GM21786 (cell line): Measurements from ENCODE around the gene ADAM10.

ENCODE experiments used
- ATAC-seq: cut with Tn5 transposase; IDR thresholded peaks from one replicate; pipeline ENCODE4 v1.9.1; 2021; ENCODE audit not compliant: unreplicated experiment

The ADAM10 gene

DNA sequence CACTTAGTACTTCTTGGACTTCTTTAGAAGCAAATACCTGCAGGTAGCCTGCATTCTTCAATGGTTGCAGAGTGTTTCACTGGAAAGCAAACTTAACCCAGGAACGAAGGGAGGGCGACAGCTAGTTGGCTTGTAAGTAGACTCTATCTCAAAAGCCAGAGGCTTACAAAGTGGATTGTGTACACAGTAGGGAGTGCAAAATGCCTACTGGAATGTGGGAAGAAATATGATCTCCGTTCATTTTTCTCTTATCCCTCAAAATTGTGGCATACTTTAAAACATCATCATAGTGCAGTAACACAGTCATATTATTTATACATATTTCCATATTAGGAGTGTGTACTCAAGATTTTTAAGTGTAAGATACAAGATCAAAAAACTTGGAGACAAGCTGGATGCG is 162.0 kb downstream of the ADAM10 start:
- ATAC-seq: no peak

DNA sequence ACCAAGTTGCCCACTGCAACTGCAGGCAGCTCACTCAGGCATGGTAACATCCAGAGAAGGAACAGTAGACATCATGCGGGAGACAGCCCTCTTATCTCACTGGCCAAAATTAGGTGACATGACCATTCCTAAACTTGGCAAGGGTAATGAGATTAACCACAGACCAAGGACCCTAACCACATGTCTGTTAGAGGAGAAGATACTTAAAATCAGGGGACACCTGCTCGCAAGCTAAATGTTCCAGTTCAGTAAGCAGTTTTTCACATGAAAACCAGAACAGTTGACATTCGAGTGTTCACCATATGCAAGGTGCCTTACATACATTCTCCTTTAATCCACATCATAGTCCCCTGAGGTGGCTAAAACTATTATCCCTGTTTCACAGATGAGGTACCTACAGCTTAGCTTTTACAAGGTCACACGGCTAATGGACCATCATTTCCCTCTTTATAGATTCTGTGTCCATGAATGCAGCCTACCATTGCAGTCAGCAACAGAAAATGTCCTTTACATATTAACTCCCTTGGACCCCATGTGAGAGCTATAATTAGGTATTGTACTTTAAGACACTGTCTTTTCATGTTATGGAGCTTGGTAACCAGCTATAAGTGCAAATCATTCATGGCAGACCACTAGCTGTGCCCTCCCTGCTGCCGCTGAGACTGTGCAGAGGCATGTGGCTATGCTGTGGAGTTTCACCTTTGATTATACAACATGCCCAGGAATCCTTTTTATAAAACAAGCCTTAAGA is 163.6 kb downstream of the ADAM10 start:
- ATAC-seq: peak; percentile 57

DNA sequence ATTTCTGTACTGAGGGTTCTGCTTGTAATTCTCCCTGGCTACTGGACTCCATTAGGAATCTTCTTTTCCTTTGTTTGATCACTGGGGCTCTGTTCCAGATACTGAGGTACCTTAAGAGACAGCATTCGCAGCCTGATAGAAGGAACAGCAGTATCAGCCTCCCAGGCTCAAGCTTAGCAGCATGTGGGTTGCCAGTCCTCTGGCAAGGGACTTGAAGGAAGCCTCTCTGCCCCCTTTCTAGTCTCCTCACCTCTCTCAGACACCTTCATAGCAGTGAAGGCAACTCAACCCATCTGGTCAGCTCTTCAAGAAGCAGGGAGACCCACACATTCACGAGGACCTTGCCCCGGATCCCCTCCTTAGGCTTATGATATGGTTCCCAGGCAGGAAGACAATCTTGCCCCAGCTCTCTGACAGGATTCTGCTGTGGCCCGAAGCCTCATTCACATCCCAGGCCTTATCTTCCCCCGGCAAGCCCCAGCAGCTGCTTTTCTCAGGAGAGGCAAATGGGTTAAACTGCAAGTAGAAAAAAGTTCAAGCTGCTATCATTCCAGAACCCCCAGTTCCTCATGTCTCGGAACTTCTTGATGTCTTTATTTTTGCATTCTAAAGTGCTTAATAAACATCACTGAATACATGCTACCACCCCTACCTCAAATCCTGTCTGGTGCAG is 164.6 kb downstream of the ADAM10 start:
- ATAC-seq: no peak

DNA sequence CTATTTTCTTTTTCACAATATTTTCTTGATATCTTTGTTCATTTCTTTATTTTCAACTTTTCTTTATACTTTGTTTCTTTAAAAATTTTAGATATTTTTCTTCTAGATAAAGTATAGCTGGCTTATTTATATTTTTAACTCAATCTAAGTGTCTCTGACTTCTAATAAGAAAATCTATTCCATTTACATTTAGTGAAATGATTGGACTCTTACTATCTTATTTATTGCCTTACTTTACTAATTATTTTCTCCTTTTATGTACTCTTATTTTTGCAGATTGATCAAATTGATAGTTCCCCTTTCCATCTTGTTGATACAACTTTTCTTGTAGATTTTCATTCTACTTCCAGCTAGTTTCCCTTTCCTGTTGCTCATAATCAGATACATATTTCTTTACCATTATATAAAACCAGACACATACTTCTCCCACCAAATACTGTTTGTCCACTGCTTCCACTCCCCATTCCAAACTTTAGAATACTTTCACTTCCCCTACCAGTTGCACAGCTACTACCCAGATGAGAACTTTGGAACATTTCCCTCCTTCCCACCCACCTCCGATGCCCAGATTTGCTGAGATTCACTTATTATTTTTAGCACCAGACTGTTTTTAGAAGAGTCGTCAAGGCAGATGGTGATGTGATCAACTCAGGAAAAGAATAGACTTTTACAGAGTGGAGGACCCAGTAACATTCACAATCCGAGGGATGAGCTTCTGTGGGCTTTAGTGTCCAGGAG is 166.2 kb downstream of the ADAM10 start:
- no peak for ATAC-seq

DNA sequence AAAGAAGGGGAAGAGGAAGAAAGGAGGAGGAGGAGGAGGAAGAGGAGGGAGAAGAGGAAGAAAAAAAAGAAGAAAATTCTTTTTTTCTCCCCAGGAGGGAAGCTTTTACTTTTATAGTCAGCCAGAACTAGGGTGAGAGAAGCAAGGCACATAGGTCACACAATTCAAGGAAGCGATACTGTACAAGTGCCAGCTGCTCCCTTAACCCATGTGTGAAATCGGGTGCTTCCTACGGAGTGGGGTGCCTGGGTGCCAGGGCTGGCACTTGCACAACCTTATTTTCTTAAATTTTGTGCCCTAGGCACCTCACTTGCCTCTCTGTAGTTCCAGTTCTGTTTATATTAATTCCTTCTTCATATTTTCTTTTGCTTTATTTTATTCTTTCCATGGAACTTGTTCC is 167.3 kb downstream of the ADAM10 start:
- ATAC-seq: no peak

DNA sequence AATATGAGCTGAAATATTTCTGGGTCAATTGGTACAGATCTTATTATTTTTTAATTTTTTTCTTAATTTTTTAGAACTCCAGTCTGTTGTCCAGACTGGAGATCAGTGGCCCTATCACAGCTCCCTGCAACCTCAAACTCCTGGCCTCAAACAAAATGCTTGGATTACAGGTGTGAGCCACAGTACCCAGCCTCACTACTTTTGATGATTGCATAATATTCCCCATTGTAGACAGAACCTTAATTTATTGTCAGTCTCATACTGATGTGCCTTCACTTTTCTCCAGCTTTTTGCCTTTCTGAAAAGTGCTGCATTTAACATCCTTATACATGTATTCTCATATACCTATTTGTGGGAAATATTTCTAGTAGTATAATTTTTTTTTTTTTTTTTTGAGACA is 172.8 kb downstream of the ADAM10 start:
- no peak for ATAC-seq

DNA sequence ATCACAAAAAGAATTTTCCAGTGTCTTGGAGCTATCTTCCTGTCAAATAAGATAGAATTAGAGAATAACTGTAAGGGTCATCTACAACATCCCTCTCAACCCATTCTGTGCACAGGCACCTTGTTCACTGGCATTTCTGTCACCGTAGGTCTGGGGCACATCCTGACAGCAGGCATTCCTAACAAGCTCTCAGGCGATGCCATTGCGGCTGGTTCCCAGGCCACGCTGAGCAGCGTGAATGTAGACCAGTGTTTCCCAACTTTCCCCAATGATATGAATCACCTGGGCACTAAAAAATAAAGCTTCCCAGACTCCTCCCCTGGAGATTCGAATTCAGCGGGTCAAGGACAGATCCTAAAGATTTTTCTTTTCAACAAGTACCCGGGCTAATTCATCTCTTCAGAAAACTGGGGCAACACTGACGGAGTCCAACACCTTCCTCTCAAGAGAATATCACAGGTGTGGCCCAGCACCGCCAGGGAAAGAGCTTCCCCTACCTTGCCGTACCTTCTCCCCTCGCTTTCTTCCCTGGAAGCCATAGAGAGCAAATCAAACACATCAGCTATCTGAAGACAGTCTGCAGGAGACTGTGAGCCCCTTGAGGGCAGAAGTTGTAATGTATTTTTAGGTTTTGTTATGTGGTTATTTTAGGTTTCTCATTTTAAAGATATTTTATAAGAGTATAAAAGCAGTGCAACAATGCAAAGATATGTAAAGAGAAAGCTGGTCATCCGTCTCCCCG is 174.3 kb downstream of the ADAM10 start:
- ATAC-seq: no peak

DNA sequence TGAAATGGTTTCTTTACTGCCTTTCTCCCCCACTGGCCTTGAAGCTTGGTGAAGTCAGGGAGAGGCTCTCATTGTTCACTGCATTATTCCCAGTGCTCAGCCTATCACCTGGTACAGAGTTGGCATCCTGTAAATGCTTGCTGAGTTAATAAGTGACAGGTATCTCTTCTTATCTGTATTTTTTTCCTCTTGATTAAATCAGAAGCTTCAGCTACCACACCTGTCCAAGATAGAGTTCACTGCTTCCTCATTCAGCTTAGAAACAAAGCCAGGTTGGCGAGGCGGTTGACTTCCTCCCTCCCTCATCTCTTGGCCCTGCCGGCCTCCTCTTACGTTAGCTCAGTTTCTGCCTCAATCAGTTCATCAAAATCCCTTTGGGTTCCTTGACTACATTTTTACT is 174.9 kb downstream of the ADAM10 start:
- no peak for ATAC-seq

DNA sequence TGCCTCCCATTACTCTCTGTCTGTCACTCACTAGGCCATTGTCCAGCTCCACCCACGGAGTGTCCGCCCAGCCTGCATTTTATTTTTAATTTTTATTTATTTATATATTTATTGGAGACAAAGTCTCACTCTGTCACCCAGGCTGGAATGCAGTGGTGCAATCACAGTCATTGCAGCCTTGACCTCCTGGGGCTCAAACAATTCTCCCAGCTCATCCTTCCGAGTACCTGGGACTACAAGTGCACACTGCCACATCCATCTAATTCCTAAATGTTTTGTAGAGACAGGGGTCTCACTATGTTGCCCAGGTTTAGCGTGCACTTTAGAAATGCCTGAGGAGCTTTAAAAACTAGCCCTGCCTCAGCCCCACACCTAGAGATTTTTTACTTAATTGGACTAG is 176.2 kb downstream of the ADAM10 start:
- ATAC-seq: no peak

DNA sequence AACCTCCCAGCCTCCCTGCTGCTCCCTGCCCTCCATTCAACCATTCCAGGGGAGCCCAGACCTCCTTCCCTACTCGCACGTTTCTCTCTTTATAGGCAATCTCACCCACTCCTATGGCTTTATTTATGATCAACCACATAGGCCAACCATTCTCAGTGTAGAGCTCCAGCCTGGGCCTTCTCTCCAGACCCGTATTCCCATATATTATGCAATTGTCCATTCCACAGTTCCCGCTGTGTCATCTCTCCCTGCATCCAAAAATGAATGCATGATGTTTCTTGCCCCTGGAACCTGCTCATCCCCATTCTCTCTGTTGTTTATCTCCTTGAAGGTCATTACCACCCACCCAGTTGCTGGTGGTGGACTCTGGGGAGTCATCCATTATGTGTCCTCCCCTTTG is 177.0 kb downstream of the ADAM10 start:
- no peak for ATAC-seq

DNA sequence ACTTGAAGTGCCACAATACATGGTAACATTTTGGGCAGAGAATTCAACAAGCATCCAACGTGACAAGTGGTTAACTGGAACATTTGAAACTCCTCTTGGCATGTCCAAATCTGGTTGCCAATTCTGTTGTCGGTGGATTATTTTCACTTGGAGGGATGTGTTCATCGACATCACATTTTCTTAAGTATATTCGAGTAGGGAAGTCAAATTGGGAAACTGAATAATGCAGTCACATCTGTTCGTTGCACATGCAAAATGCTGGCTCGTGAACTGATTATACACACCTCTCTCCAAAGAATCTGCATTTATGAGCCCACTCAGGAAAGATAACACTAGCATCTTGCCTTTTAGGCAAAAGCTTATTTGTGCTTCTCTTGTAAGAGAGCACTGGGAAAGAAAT is 178.0 kb downstream of the ADAM10 start:
- ATAC-seq: no peak

DNA sequence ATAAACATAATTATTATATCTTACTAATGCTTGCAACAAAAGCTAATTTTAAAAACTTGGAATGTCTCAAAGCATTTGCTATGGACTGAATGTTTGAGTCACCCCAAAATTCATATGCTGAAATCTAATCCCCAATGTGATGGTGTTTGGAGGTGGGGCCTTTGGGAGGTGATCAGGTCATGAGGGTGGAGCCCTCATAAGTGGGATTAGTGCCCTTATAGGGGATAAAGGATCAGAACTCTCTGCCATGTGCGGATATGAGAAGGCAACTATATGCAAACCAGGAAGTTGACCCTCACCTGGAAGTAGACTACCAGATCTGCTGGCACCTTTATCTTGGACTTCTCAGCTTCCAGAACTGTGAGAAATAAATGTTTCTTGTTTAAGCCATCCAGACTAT is 180.1 kb downstream of the ADAM10 start:
- ATAC-seq: no peak

DNA sequence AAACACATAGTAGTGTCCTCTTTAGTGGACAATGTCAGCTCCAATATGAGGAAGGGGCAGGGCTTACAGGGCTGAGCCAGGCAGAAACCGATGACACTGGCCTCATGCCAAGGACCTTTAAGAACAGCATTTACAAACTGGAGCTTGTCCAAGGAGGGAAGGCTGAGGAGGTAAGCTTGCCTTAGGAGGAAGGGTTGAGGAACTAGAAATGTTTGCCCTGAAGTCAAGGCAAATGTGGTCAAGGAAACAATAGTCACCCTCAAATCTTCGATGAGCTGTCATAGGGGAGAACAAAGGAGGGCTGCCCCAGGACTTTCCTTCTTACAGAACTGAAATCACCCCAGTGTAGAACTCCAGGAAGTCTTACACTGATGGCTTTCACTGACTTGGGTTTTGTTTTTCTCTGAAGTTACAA is 181.3 kb downstream of the ADAM10 start:
- ATAC-seq: no peak

DNA sequence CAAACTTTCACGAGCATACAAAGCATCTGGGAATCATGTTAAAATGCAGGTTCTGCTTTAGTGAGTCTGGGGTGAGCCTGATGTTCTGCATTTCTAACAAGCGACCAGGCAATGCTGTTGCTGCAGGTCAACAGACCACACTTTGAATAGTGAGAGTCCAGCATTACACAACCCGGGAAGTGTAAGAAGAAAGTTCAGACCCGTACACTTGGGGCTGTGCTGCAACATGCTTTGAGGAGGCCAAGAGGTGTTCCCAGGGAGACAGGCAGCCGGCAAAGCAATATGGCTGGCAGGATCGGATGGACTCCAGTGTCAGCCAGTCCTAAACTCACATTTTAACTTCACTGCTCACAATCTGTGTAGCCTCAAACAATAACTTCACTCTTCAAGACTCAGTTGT is 183.5 kb downstream of the ADAM10 start:
- no peak for ATAC-seq

DNA sequence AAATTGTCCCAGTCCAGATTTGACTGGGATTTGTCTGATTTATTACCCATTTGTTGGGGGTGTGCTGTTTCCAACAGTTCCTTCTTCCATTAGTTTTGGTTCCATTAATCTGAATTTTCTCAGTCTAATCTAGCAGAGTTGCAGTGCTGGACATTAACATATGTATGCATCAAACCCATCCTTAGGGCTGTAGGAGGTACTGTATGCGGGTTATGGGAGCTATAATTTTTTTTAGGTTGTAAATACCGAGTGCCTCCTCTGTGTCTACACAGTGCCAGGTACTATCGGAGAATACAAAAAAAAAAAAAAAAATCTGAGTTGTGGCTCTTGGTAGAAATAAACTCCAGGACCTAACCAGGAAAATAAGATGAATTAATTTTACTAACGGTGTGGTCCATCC is 183.9 kb downstream of the ADAM10 start:
- ATAC-seq: no peak

DNA sequence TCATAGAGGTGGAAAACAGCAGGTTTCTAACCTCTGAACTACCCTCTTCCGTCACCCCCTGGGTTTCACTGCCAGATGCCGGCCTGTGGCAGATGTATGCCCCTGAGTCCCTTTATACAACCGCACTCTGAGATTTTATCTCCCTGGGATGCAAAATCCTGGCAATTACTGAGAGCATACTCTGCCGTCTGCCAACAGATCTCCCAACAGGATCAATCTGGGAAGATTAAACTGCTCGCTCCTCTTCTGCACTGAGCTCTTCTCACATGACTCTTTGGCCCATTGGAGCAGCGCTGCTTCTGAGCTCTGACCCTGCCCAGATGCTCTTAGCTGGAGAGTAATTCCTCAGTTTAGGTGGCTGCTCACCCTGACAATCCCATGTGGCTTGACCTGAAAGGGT is 184.5 kb downstream of the ADAM10 start:
- ATAC-seq: no peak

DNA sequence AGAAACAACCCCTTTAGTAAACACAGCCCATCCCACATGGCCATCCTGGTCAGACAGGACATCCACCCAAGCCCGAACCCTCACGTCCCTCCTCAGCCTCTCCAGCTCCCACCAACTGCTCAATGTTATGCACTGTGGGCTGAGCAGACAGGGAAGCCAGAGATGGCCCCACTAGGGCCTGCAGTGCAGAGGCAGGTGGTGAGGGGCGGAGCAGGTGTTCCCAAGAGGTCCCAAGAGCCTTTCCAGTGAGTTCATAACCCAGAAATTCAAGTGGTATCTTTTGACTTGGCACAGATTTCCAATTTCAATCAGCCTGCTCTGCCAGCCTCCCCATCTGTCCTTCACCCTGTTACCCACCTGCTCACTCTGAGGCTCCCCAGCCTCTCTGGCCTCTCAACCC is 187.4 kb downstream of the ADAM10 start:
- no peak for ATAC-seq

DNA sequence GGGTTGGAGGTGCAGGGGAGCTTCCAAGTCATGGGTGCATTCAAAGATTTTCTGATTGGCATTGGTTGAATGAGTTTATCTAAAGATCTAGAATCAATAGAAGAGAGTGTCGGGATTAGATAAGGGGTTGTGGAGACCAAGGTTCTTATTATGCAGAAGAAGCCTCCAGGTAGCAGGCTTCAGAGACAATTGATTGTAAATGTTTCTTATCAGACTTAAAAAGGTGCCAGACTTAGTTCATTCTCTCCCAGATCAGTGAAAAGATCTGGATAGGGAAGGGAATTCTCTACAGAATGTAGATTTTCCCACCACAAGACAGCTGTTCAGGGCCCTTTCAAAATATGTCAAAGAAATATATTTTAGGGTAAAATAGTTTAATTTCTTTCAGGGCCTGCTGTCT is 188.2 kb downstream of the ADAM10 start:
- ATAC-seq: no peak

DNA sequence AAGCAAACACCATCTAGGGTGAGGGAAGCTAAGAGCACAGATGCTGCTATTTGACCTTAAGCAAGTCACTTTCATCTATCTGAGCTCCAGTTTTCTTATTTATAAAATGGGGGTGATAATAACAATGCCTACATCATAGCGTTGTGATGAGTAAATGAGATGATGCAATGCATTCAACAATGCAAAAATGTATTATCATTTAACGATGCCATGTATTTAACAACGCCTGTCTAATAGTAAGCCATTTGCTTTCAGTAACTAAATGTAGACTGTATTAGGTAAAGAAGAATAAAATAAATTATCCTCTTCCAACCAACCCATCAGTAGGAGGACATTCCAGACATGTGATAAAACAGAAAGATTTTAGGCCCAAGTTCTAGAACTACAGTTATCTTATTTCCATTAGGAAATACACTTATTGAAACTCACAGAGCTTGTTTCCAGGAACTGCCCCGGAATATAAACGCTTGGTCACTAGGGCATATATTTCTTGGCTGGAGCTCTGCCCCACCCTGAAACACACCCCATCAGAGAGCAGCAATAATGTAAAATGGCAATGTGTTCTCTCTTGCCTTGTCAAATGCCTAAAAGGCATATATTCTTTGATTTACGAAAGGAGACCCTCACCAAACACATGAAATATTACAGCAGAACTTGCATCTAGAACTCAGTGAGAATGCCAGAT is 189.5 kb downstream of the ADAM10 start:
- ATAC-seq: no peak

DNA sequence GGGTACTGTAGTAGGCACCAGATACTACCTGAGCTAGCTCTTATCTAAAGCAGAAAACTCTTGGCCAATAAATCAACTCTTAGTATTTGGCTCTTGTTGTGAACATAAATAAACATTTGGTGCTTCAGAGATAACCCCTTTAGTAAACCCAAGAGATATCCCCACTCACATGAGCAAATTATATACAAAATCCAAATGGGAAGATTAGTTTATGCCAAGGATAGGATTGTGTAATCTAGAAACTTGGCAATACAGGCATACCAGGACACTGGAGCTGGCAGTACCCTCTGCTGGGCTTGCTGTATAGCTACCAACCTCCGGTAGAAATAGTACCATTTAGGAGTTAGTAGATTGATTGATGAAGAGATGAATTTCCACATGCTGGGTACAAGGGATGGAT is 190.7 kb downstream of the ADAM10 start:
- ATAC-seq: no peak

DNA sequence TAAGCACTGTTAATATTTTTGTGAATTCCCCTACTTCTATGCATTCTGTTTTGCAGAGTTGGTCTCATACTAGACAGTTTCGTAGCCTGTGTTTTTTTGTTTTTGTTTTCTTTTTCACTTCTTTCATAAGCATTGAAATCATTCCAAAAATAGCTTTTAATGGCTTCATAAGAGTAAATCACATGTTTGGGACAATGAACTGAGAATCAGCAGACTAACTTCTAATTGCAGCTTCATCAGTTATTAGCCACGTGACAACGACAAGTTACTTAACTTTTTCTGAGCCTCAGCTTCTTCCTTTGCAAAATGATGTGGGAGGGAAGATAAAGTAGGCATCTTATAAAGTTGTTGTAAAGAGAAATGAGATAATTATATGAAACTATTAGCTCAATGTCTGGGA is 193.0 kb downstream of the ADAM10 start:
- ATAC-seq: no peak
